Measurements from ENCODE around the gene DLG2. TPM values are rescaled to one million over a fixed set of nuclear protein-coding genes. Genes with fewer than 3 reads are reported as not detected.
"Not testable (repeated sequence)": the region's sequence is repeated elsewhere in the genome, so short reads cannot be mapped to it uniquely, and the experiment has no call there.

Gene DLG2
- total RNA-seq, 1 donor: 3.0 TPM

DNA sequence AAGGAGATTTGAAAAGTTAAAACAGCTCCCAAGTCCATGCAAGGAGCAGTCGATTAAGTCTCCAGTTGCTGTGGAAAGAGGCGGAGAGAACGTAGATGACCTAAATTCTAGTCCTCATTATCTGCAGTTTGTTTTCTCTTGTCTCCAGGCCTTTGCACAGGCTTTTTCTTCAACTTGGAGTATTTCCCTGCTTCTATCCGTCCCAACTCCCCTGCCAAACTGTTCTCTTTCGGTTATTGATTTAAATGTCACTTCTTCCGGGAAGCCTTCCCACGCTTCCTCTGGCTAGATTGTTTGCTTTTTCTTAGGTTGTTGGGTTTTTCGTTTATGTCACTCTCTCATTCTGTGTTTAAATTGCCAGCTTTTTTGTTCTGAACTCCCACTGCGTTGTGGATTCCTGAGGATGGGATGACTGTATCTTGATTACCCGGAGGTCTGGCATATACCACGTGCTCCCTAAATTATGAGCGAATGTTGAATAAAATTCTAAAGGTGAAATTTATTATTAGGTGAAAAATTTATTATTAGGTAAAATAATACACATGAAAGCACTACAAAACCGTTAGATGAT, 1.7 kb upstream of the DLG2 start:
- peak; percentile 5 for DNase-seq (ENCODE audit: low read depth)
- H3K4me3 ChIP-seq (ENCODE audit: low read depth, low read length): peak overlapping the region; percentile 87
- TF ChIP-seq, protein P1, sequence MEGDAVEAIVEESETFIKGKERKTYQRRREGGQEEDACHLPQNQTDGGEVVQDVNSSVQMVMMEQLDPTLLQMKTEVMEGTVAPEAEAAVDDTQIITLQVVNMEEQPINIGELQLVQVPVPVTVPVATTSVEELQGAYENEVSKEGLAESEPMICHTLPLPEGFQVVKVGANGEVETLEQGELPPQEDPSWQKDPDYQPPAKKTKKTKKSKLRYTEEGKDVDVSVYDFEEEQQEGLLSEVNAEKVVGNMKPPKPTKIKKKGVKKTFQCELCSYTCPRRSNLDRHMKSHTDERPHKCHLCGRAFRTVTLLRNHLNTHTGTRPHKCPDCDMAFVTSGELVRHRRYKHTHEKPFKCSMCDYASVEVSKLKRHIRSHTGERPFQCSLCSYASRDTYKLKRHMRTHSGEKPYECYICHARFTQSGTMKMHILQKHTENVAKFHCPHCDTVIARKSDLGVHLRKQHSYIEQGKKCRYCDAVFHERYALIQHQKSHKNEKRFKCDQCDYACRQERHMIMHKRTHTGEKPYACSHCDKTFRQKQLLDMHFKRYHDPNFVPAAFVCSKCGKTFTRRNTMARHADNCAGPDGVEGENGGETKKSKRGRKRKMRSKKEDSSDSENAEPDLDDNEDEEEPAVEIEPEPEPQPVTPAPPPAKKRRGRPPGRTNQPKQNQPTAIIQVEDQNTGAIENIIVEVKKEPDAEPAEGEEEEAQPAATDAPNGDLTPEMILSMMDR (IDR thresholded peaks at IDR 0.05; ENCODE audit: insufficient read depth, low read length): no peak

DNA sequence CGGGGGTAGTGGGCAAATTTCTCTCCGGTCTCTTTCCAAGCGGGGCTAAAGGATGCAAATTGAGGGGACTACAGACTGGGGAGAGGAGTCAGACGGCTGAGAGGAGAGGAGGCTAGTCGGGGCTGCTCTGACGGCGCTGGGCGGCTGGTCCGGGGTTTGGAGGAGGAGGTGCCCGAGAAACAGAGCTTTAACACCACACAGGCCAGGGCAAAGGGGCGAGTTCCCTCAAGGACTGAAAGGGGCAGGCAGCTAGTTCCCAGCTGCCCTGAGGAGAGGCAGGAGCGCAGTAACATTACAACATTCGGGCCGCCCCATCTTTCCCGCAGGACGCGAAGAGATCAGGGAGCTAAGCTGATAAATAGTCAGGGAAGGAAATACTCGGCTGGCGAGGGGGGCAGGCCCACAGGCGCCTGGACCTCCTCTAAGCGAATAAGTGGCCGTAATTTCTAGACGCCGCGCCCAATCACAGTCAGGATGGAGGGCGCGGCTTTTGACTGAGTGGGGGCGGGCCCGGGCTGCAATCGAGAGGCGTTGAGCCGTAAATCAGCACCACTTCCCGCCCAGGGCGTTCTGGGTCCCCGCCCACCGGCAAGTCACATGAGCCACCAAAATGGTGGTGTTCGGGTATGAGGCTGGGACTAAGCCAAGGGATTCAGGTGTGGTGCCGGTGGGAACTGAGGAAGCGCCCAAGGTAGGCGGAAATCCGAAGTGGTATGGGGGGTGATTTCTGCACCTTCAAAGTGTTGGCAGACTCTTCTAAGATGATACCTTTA, 1.0 kb upstream of the DLG2 start, which contains the start of gene TMEM126B:
TMEM126B (plus strand) TSS at position 596 of the 773 bp plus-strand sequence; CDS start at position 611, 15 bp downstream.
- peak within 1 kb of the TSS; percentile 87 for H3K4me3 ChIP-seq (ENCODE audit: low read depth, low read length)
- TF ChIP-seq, protein P1 (IDR thresholded peaks at IDR 0.05; ENCODE audit: insufficient read depth, low read length): no peak
- DNase-seq (ENCODE audit: low read depth): peak; percentile 93

DNA sequence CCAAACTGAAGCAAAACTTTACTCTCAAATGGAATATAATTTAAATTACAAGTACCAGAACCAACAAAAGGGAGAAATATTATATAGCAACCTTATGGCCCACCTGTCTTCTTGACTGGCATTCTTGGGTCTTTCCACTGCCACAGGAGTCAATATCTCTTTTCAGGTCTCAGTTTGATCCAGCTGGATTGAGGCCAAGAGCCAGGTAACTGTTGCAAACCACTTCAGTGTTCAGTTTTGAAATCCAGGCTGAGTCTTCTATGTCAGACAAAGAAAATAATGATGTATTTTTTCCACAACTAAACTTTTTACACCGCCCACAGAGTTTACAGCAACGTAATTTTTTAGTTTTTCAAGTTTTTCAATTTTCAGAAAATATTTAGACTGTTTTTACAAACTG, 648 bp downstream of the DLG2 start:
- no peak for DNase-seq (ENCODE audit: low read depth)
- TF ChIP-seq, protein P1 (IDR thresholded peaks at IDR 0.05; ENCODE audit: insufficient read depth, low read length): no peak

DNA sequence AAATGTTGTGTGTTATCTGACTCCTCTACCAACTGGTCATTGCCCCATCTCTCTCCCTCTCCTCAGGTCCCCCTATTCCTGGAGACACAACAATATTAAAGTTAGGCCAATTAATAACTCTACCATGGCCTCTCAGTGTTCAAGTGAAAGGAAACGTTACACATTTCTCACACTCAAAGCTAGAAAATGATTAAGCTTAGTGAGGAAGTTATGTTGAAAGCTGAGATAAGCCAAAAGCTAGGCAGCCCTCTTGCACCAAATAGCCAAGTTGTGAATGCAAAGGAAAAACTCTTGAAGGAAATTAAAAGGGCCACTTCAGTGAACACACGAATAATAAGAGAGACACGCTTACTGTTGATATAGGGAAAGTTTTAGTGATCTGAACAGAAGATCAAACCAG, 6.9 kb downstream of the DLG2 start:
- TF ChIP-seq, protein P1 (IDR thresholded peaks at IDR 0.05; ENCODE audit: insufficient read depth, low read length): no peak
- H3K4me3 ChIP-seq (ENCODE audit: low read depth, low read length): no peak overlapping the region
- no peak for DNase-seq (ENCODE audit: low read depth)

More for the DNA sequence above, 648 bp downstream of the DLG2 start:
- H3K4me3 ChIP-seq (ENCODE audit: low read depth, low read length): peak overlapping the region; percentile 78

DNA sequence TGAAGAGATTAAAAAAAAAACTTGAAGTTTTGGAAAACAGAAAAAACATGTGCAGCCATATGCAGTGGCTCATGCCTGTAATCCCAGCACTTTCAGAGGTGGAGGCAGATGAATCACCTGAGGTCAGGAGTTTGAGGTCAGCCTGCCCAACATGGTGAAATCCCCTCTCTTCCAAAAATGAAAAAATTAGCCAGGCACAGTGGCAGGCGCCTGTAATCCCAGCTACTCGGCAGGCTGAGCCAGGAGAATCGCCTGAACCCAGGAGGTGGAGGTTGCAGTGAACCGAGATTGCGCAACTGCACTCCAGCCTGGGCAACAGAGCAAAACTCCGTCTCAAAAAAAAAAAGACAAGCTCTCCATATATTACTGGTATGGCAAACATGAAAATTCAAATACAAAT, 7.6 kb downstream of the DLG2 start:
- TF ChIP-seq, protein P1 (IDR thresholded peaks at IDR 0.05; ENCODE audit: insufficient read depth, low read length): no peak
- DNase-seq (ENCODE audit: low read depth): no peak
- H3K4me3 ChIP-seq (ENCODE audit: low read depth, low read length): no peak overlapping the region

DNA sequence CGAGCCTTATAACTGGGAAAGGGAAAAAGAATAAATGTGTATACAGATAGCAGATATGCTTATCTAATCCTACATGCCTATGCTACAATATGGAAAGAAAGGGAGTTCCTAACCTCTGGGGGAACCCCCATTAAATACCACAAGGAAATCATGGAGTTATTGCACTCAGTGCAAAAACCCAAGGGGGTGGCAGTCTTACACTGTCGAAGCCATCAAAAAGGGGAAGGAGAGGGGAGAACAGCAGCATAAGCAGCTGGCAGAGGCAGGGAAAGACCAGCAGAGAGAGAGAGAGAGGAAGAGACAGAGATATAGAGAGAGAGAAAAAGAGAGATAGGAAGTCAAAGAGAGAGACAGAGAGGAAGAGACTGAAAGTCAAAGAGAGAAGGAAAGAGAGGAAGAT, 15.5 kb downstream of the DLG2 start:
- DNase-seq (ENCODE audit: low read depth): not testable (repeated sequence)

DNA sequence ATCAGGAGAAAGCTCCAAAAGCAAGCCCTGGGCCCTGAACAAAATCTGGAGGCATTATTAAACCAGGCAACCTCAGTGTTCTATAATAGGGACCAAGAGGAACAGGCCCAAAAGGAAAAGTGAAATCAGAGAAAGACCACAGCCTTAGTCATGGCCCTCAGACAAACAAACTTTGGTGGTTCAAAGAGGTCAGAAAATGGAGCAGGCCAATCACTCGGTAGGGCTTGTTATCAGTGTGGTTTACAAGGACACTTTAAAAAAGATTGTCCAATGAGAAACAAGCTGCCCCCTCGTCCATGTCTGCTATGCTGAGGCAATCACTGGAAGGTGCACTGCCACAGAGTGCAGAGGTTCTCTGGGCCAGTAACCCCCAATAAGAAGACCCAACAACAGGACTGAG, 17.9 kb downstream of the DLG2 start:
- H3K4me3 ChIP-seq (ENCODE audit: low read depth, low read length); DNase-seq (ENCODE audit: low read depth): not testable (repeated sequence)

More for the DNA sequence above, 15.5 kb downstream of the DLG2 start:
- H3K4me3 ChIP-seq (ENCODE audit: low read depth, low read length): not testable (repeated sequence)

DNA sequence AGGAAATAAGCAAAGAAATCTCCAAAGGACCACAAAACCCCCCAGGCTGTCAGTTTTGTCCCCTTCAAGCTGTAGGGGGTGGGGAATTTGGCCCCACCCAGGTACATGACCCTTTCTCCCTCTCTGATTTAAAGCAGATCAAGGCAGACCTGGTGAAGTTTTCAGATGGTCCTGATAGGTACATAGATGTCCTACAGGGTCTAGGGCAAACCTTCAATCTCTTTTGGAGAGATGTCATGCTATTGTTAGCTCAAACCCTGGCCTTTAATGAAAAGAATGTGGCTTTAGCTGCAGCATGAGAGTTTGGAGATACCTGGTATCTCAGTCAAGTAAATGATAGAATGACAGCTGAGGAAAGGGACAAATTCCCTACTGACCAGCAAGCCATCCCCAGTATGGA, 18.5 kb downstream of the DLG2 start:
- not testable (repeated sequence) for H3K4me3 ChIP-seq (ENCODE audit: low read depth, low read length); DNase-seq (ENCODE audit: low read depth)

DNA sequence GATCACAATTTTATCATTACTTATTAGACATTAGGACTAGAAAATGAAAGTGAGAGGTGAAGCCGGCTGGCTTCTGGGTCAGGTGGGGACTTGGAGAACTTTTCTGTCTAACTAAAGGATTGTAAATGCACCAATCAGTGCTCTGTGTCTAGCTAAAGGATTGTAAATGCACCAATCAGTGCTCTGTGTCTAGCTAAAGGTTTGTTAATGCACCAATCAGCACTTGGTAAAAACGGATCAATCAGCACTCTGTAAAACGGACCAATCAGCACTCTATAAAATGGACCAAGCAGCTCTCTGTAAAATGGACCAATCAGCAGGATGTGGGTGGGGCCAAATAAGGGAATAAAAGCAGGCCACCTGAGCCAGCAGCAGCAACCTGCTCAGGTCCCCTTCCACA, 20.9 kb downstream of the DLG2 start:
- DNase-seq (ENCODE audit: low read depth); H3K4me3 ChIP-seq (ENCODE audit: low read depth, low read length): not testable (repeated sequence)
